PC-3 (cell line): Measurements from ENCODE around the gene TSPAN32. TPM values are rescaled to one million over a fixed set of nuclear protein-coding genes. Genes with fewer than 3 reads are reported as not detected.

Experiments
- total RNA-seq: library from RNA; depleted of rRNA; stranded (reverse); fragments of >200 nt; gene quantifications from 2 replicates; pipeline ENCODE4 v1.2.3, GENCODE V29; 2014; rRNA removed

TSPAN32 gene
- total RNA-seq, 1 experiment from 2014 or later, result not detected

Other genes with a start within 250 kb of the TSPAN32 start
- 5.0 and 5.1 TPM in 2 replicates for gene IGF2, start 162.6 kb upstream of the TSPAN32 start, total RNA-seq
- gene INS, start 140.8 kb upstream of the TSPAN32 start, total RNA-seq, result not detected in 2 replicates
- 8.3 and 11.2 TPM in 2 replicates for gene TH, start 130.2 kb upstream of the TSPAN32 start, total RNA-seq
- 0.58 and 1.1 TPM in 2 replicates for gene ASCL2, start 31.4 kb upstream of the TSPAN32 start, total RNA-seq
- not detected in 2 replicates for gene C11orf21, start 95 bp upstream of the TSPAN32 start, total RNA-seq
- 134 and 140 TPM in 2 replicates for gene CD81, start 75.3 kb downstream of the TSPAN32 start, total RNA-seq
- 88.3 and 98.5 TPM in 2 replicates for gene TSSC4, start 98.7 kb downstream of the TSPAN32 start, total RNA-seq
- gene TRPM5, start 142.5 kb downstream of the TSPAN32 start, total RNA-seq, result 0.06 TPM in 1 of 2 replicates, not detected in the other
- 0.40 and 3.0 TPM in 2 replicates for gene KCNQ1, start 143.0 kb downstream of the TSPAN32 start, total RNA-seq